Measurements from ENCODE around the gene FAM72C.
"Not testable (repeated sequence)": the region's sequence is repeated elsewhere in the genome, so short reads cannot be mapped to it uniquely, and the experiment has no call there.

The FAM72C gene

GRCh38 chr1:144009410-144009809, 37.6 kb upstream of the FAM72C start:
- H4K20me1 ChIP-seq (ENCODE audit: insufficient read depth, low read length, poor library complexity, severe bottlenecking); H2AFZ ChIP-seq (ENCODE audit: low read length); H3K79me2 ChIP-seq (ENCODE audit: insufficient read depth, low read length); H3K4me2 ChIP-seq (ENCODE audit: low read depth, low read length, poor library complexity, severe bottlenecking); H3K4me3 ChIP-seq (ENCODE audit: low read length, poor library complexity, severe bottlenecking); H3K36me3 ChIP-seq (ENCODE audit: insufficient read depth, low read length); H3K4me1 ChIP-seq (ENCODE audit: insufficient read depth, low read length, poor library complexity, severe bottlenecking); H3F3A ChIP-seq (ENCODE audit: low read depth); H3K9me2 ChIP-seq (replicated peaks; ENCODE audit: low read depth, low read length); H3K27me3 ChIP-seq (ENCODE audit: insufficient read depth, low read length, poor library complexity, severe bottlenecking); H3K9me3 ChIP-seq (ENCODE audit: insufficient read depth, low read depth, low read length); H3K9ac ChIP-seq (ENCODE audit: low read depth, low read length, poor library complexity, severe bottlenecking): not testable (repeated sequence)

GRCh38 chr1:144004259-144004658, 32.5 kb upstream of the FAM72C start:
- H2AFZ ChIP-seq (ENCODE audit: low read length); H3K9me3 ChIP-seq (ENCODE audit: insufficient read depth, low read depth, low read length); H3K9ac ChIP-seq (ENCODE audit: low read depth, low read length, poor library complexity, severe bottlenecking); H3K4me1 ChIP-seq (ENCODE audit: insufficient read depth, low read length, poor library complexity, severe bottlenecking); H3F3A ChIP-seq (ENCODE audit: low read depth); H3K9me2 ChIP-seq (replicated peaks; ENCODE audit: low read depth, low read length); H4K20me1 ChIP-seq (ENCODE audit: insufficient read depth, low read length, poor library complexity, severe bottlenecking); H3K79me2 ChIP-seq (ENCODE audit: insufficient read depth, low read length); H3K4me3 ChIP-seq (ENCODE audit: low read length, poor library complexity, severe bottlenecking); H3K4me2 ChIP-seq (ENCODE audit: low read depth, low read length, poor library complexity, severe bottlenecking); H3K27me3 ChIP-seq (ENCODE audit: insufficient read depth, low read length, poor library complexity, severe bottlenecking); H3K36me3 ChIP-seq (ENCODE audit: insufficient read depth, low read length): not testable (repeated sequence)

GRCh38 chr1:144003306-144004029, 31.7 kb upstream of the FAM72C start:
- H3K4me1 ChIP-seq (ENCODE audit: insufficient read depth, low read length, poor library complexity, severe bottlenecking); H3K27me3 ChIP-seq (ENCODE audit: insufficient read depth, low read length, poor library complexity, severe bottlenecking); H3K4me3 ChIP-seq (ENCODE audit: low read length, poor library complexity, severe bottlenecking); H2AFZ ChIP-seq (ENCODE audit: low read length); H3K9ac ChIP-seq (ENCODE audit: low read depth, low read length, poor library complexity, severe bottlenecking); H3K79me2 ChIP-seq (ENCODE audit: insufficient read depth, low read length); H3K9me2 ChIP-seq (replicated peaks; ENCODE audit: low read depth, low read length); H4K20me1 ChIP-seq (ENCODE audit: insufficient read depth, low read length, poor library complexity, severe bottlenecking); H3K36me3 ChIP-seq (ENCODE audit: insufficient read depth, low read length); H3F3A ChIP-seq (ENCODE audit: low read depth); H3K4me2 ChIP-seq (ENCODE audit: low read depth, low read length, poor library complexity, severe bottlenecking); H3K9me3 ChIP-seq (ENCODE audit: insufficient read depth, low read depth, low read length): not testable (repeated sequence)

GRCh38 chr1:144002141-144002881, 30.5 kb upstream of the FAM72C start:
- not testable (repeated sequence) for H2AFZ ChIP-seq (ENCODE audit: low read length); H4K20me1 ChIP-seq (ENCODE audit: insufficient read depth, low read length, poor library complexity, severe bottlenecking); H3K79me2 ChIP-seq (ENCODE audit: insufficient read depth, low read length); H3F3A ChIP-seq (ENCODE audit: low read depth); H3K9ac ChIP-seq (ENCODE audit: low read depth, low read length, poor library complexity, severe bottlenecking); H3K4me3 ChIP-seq (ENCODE audit: low read length, poor library complexity, severe bottlenecking); H3K9me3 ChIP-seq (ENCODE audit: insufficient read depth, low read depth, low read length); H3K4me2 ChIP-seq (ENCODE audit: low read depth, low read length, poor library complexity, severe bottlenecking); H3K36me3 ChIP-seq (ENCODE audit: insufficient read depth, low read length); H3K27me3 ChIP-seq (ENCODE audit: insufficient read depth, low read length, poor library complexity, severe bottlenecking); H3K9me2 ChIP-seq (replicated peaks; ENCODE audit: low read depth, low read length); H3K4me1 ChIP-seq (ENCODE audit: insufficient read depth, low read length, poor library complexity, severe bottlenecking)

- H3K9me3 ChIP-seq (ENCODE audit: insufficient read depth, low read depth, low read length); H3K79me2 ChIP-seq (ENCODE audit: insufficient read depth, low read length); H3K9ac ChIP-seq (ENCODE audit: low read depth, low read length, poor library complexity, severe bottlenecking); H3K27me3 ChIP-seq (ENCODE audit: insufficient read depth, low read length, poor library complexity, severe bottlenecking); H3K36me3 ChIP-seq (ENCODE audit: insufficient read depth, low read length); H3K4me2 ChIP-seq (ENCODE audit: low read depth, low read length, poor library complexity, severe bottlenecking); H2AFZ ChIP-seq (ENCODE audit: low read length); H3K4me1 ChIP-seq (ENCODE audit: insufficient read depth, low read length, poor library complexity, severe bottlenecking); H3K4me3 ChIP-seq (ENCODE audit: low read length, poor library complexity, severe bottlenecking); H3K9me2 ChIP-seq (replicated peaks; ENCODE audit: low read depth, low read length); H3F3A ChIP-seq (ENCODE audit: low read depth); H4K20me1 ChIP-seq (ENCODE audit: insufficient read depth, low read length, poor library complexity, severe bottlenecking): not testable (repeated sequence)
Observed at GRCh38 chr1:144001077-144001476, 29.3 kb upstream of the FAM72C start.

- not testable (repeated sequence) for H3K36me3 ChIP-seq (ENCODE audit: insufficient read depth, low read length); H4K20me1 ChIP-seq (ENCODE audit: insufficient read depth, low read length, poor library complexity, severe bottlenecking); H3K79me2 ChIP-seq (ENCODE audit: insufficient read depth, low read length); H3K4me1 ChIP-seq (ENCODE audit: insufficient read depth, low read length, poor library complexity, severe bottlenecking); H3K9ac ChIP-seq (ENCODE audit: low read depth, low read length, poor library complexity, severe bottlenecking); H3F3A ChIP-seq (ENCODE audit: low read depth); H2AFZ ChIP-seq (ENCODE audit: low read length); H3K9me2 ChIP-seq (replicated peaks; ENCODE audit: low read depth, low read length); H3K27me3 ChIP-seq (ENCODE audit: insufficient read depth, low read length, poor library complexity, severe bottlenecking); H3K9me3 ChIP-seq (ENCODE audit: insufficient read depth, low read depth, low read length); H3K4me3 ChIP-seq (ENCODE audit: low read length, poor library complexity, severe bottlenecking); H3K4me2 ChIP-seq (ENCODE audit: low read depth, low read length, poor library complexity, severe bottlenecking)
Observed at GRCh38 chr1:143996020-143996419, 24.2 kb upstream of the FAM72C start.

GRCh38 chr1:143993301-143993907, 21.6 kb upstream of the FAM72C start:
- not testable (repeated sequence) for H4K20me1 ChIP-seq (ENCODE audit: insufficient read depth, low read length, poor library complexity, severe bottlenecking); H3K27me3 ChIP-seq (ENCODE audit: insufficient read depth, low read length, poor library complexity, severe bottlenecking); H3K4me2 ChIP-seq (ENCODE audit: low read depth, low read length, poor library complexity, severe bottlenecking); H3K79me2 ChIP-seq (ENCODE audit: insufficient read depth, low read length); H3K9me2 ChIP-seq (replicated peaks; ENCODE audit: low read depth, low read length); H3F3A ChIP-seq (ENCODE audit: low read depth); H3K4me3 ChIP-seq (ENCODE audit: low read length, poor library complexity, severe bottlenecking); H3K9ac ChIP-seq (ENCODE audit: low read depth, low read length, poor library complexity, severe bottlenecking); H2AFZ ChIP-seq (ENCODE audit: low read length); H3K4me1 ChIP-seq (ENCODE audit: insufficient read depth, low read length, poor library complexity, severe bottlenecking); H3K36me3 ChIP-seq (ENCODE audit: insufficient read depth, low read length); H3K9me3 ChIP-seq (ENCODE audit: insufficient read depth, low read depth, low read length)

Measured in Loucy (cell line).